HG03095 (cell line): ENCODE measurements around the gene PFDN1.
A peak's percentile ranks its signal among the peaks of the same experiment; 100 is the strongest.
"Not testable (repeated sequence)": the region's sequence is repeated elsewhere in the genome, so short reads cannot be mapped to it uniquely, and the experiment has no call there.

ENCODE experiments used
- ATAC-seq: cut with Tn5 transposase; IDR thresholded peaks from one replicate; pipeline ENCODE4 v1.9.1; 2021; ENCODE audit warnings: moderate library complexity; ENCODE audit not compliant: unreplicated experiment

The PFDN1 gene

GRCh38 chr5:140302786-140303639, at the start of gene PFDN1:
PFDN1 (minus strand) TSS chr5:140303101; CDS start chr5:140303073, 28 bp downstream.
- ATAC-seq = peak; percentile 92

GRCh38 chr5:140351609-140352334, 48.9 kb upstream of the PFDN1 start:
- peak; percentile 51 for ATAC-seq

- ATAC-seq = no peak
These were observed 46.3 kb upstream of the PFDN1 start for GRCh38 chr5:140349244-140349643.

- ATAC-seq = no peak
These were observed 45.2 kb upstream of the PFDN1 start for GRCh38 chr5:140348104-140348503.

- ATAC-seq = no peak
These were observed 44.5 kb upstream of the PFDN1 start for GRCh38 chr5:140347360-140347759.

- peak; percentile 68 for ATAC-seq
These were observed 43.7 kb upstream of the PFDN1 start, which contains the start of gene HBEGF for GRCh38 chr5:140346348-140347221. HBEGF (minus strand) TSS chr5:140346603; CDS start chr5:140346328, 275 bp downstream.

GRCh38 chr5:140345919-140346347, 43.0 kb upstream of the PFDN1 start:
- ATAC-seq = no peak

GRCh38 chr5:140344683-140345423, 42.0 kb upstream of the PFDN1 start:
- ATAC-seq = no peak

- not testable (repeated sequence) for ATAC-seq
These were observed 40.9 kb upstream of the PFDN1 start for GRCh38 chr5:140343849-140344248.

- no peak for ATAC-seq
These were observed 40.0 kb upstream of the PFDN1 start for GRCh38 chr5:140342896-140343295.

GRCh38 chr5:140342287-140342686, 39.4 kb upstream of the PFDN1 start:
- no peak for ATAC-seq

- no peak for ATAC-seq
These were observed 38.7 kb upstream of the PFDN1 start for GRCh38 chr5:140341591-140341990.

GRCh38 chr5:140340605-140341121, 37.8 kb upstream of the PFDN1 start:
- ATAC-seq = no peak

GRCh38 chr5:140339636-140340035, 36.7 kb upstream of the PFDN1 start:
- no peak for ATAC-seq

GRCh38 chr5:140338908-140339307, 36.0 kb upstream of the PFDN1 start:
- ATAC-seq = no peak

GRCh38 chr5:140338336-140338735, 35.4 kb upstream of the PFDN1 start:
- no peak for ATAC-seq

- ATAC-seq = no peak
These were observed 35.0 kb upstream of the PFDN1 start for GRCh38 chr5:140337880-140338279.

GRCh38 chr5:140336388-140336787, 33.5 kb upstream of the PFDN1 start:
- no peak for ATAC-seq

- ATAC-seq = no peak
These were observed 28.7 kb upstream of the PFDN1 start for GRCh38 chr5:140331638-140332037.
